Measurements from ENCODE around the gene CCNJL. TPM values are rescaled to one million over a fixed set of nuclear protein-coding genes. Genes with fewer than 3 reads are reported as not detected.
A peak's percentile ranks its signal among the peaks of the same experiment; 100 is the strongest.

The CCNJL gene
- total and polyA plus RNA-seq, 2 of the 8 experiments (the other 6 are each of a cell fraction or from before 2014, with no cell fraction given) = 34.6 to 44.7 TPM

- WGBS, 2 experiments (ENCODE audit: extremely low coverage in 1 of 2, insufficient coverage in 1 of 2, insufficient read length in 1 of 2, insufficient replicate concordance in 2 of 2, low coverage in 1 of 2, low lambda C conversion rate in 2 of 2, missing lambda C conversion rate in 1 of 2) = 12% methylated on average over 5 of the region's 5 CpGs; no CpG with 5 or more reads in 1 of the 2 experiments
- Histone ChIP-seq H3K79me2 (ENCODE audit: control insufficient read depth in 1 of 2, insufficient read depth in 2 of 2, low read length in 2 of 2) (no peaks in the 10 kb centered on the region), H4K5ac (ENCODE audit: insufficient read length, low read depth, low read length) (peak overlapping the region; percentile 20), H3K9ac (replicated peaks in 1 of 4; ENCODE audit: extremely low read depth in 1 of 4, low read depth in 3 of 4, low read length in 3 of 4) (no peak overlapping the region; a peak in 1 of 7 replicates), H2BK15ac (ENCODE audit: low read length) (0 out of 2 replicates have a peak overlapping the region, but pooled peaks have one; percentile 46), H3K56ac (replicated peaks; ENCODE audit: insufficient read length, low read depth, low read length) (no peak overlapping the region), H3K23ac (ENCODE audit: insufficient read length) (no peak overlapping the region), H3K23me2 (ENCODE audit: low read depth, low read length) (no peaks in the 10 kb centered on the region; the same call in 1 of the 2 replicates), H2BK20ac (ENCODE audit: low read length) (peak overlapping the region; percentile 77; the same call in 1 of the 2 replicates), H3K27ac (ENCODE audit: low read depth, low read length) (no peak overlapping the region), H4K8ac (ENCODE audit: extremely low read depth, insufficient read depth, low read length) (no peak overlapping the region), H3K4me2 (ENCODE audit: insufficient read depth in 1 of 2, low read depth in 2 of 2, low read length in 2 of 2) (peak overlapping the region; percentile 58 to 78), H3K18ac (ENCODE audit: extremely low read depth, low read length) (peak overlapping the region; percentile 42; the same call in 1 of the 2 replicates), H2AK5ac (ENCODE audit: low read depth, low read length) (peak overlapping the region; percentile 77; the same call in 1 of the 2 replicates), H3K9me3 (ENCODE audit: insufficient read depth in 2 of 2, low read depth in 1 of 2, low read length in 1 of 2) (0 out of 4 replicates have a peak, but pooled peaks cover 0 to 4% of the 10 kb centered on the region in 2 experiments), H3K4me3 (ENCODE audit: extremely low read depth in 1 of 4, insufficient read depth in 2 of 4, low read depth in 3 of 4, low read length in 4 of 4) (peak overlapping the region in 1 of 4 experiments; percentile 8; a peak in 2 of 8 replicates), H2BK5ac (ENCODE audit: low read depth, low read length) (peak overlapping the region; percentile 38; the same call in 1 of the 2 replicates), H3K36me3 (ENCODE audit: control insufficient read depth in 2 of 4, insufficient read depth in 4 of 4, low read length in 3 of 4) (no peaks in the 10 kb centered on the region), H2BK120ac (replicated peaks; ENCODE audit: low read depth, low read length) (no peak overlapping the region), H3K79me1 (ENCODE audit: low read depth, low read length) (no peaks in the 10 kb centered on the region), H4K91ac (replicated peaks; ENCODE audit: insufficient read length, low read length) (no peak overlapping the region), H3K27me3 (replicated peaks in 1 of 4; ENCODE audit: control insufficient read depth in 3 of 4, extremely low read depth in 1 of 4, insufficient read depth in 3 of 4, low read length in 3 of 4) (no peaks in the 10 kb centered on the region), H3K14ac (ENCODE audit: insufficient read length) (no peak overlapping the region), H4K20me1 (replicated peaks in 1 of 2; ENCODE audit: control insufficient read depth in 1 of 2, insufficient read depth in 2 of 2, low read length in 2 of 2) (no peaks in the 10 kb centered on the region), H2AFZ (ENCODE audit: low read length) (no peak overlapping the region), H3K4me1 (replicated peaks in 1 of 4; ENCODE audit: control insufficient read depth in 3 of 4, insufficient read depth in 4 of 4, low read length in 3 of 4) (peaks cover 9 to 21% (median 13%) of the 10 kb centered on the region in 4 experiments), H3K4ac (replicated peaks; ENCODE audit: insufficient read length, low read depth, low read length) (no peak overlapping the region), H2BK12ac (ENCODE audit: low read depth, low read length) (peak overlapping the region; percentile 21; the same call in 1 of the 2 replicates)
- FAIRE-seq (peak; percentile 94), DNase-seq (ENCODE audit: low read depth in 1 of 2, low spot score in 2 of 2) (peak in 1 of 2 experiments; percentile 63)
- CTCF ChIA-PET (ENCODE audit: partially characterized antibody) = interaction anchor here (0.8 to 29.3 kb wide), 8 partner anchors 9 to 215 kb away, joined by 3 to 362 read pairs (median 7); no protein-coding TSS in a partner anchor
- POLR2A ChIA-PET (ENCODE audit: partially characterized antibody) = interaction anchor here (0.5 to 2.4 kb wide), 6 partner anchors 11 to 87 kb away, joined by 3 to 7 read pairs (median 3); no protein-coding TSS in a partner anchor
- TF ChIP-seq POLR2AphosphoS5 (IDR thresholded peaks at IDR 0.05; ENCODE audit: low read depth, low read length) = peak; percentile 34; the same call in 1 of the 2 replicates
- no peak for TF ChIP-seq RFX5 (IDR thresholded peaks at IDR 0.05; ENCODE audit: borderline replicate concordance, low read depth, low read length)
- peak; percentile 68; the same call in 1 of the 2 replicates for TF ChIP-seq POU5F1 (IDR thresholded peaks at IDR 0.05; ENCODE audit: low read depth, low read length)
Measured at GRCh38 chr5:160237571-160238093, 74.7 kb downstream of the CCNJL start.

All from H1 (cell line).